Liver (tissue), 9 donors: ENCODE data around the gene PSMD4. TPM values are rescaled to one million over a fixed set of nuclear protein-coding genes. Genes with fewer than 3 reads are reported as not detected.

Experiments
- DNase-seq: peaks from one replicate; pipeline ENCODE4 v3.0.0-alpha.2; 2017; ENCODE audit warnings: low spot score
- H3K27ac ChIP-seq, 2 donors: one replicate each; pipeline ENCODE4 v1.7.0; 2013; ENCODE audit warnings: inconsistent platforms in 2 of 2, low read length in 2 of 2, control low read depth in 1 of 2, low read depth in 1 of 2, mild to moderate bottlenecking in 1 of 2
- H3K27me3 ChIP-seq, 4 donors: one replicate each; pipeline versions ENCODE4 v1.6.1 to v1.7.0; 2013; ENCODE audit warnings: low read length in 3 of 4, inconsistent platforms in 1 of 4, mild to moderate bottlenecking in 1 of 4, moderate library complexity in 1 of 4; ENCODE audit not compliant: control insufficient read depth in 4 of 4, insufficient read depth in 4 of 4
- H3K36me3 ChIP-seq, 4 donors: one replicate each; pipeline versions ENCODE4 v1.6.1 to v1.7.0; 2013; ENCODE audit warnings: low read length in 3 of 4, mild to moderate bottlenecking in 3 of 4, low read depth in 1 of 4, moderate library complexity in 1 of 4; ENCODE audit not compliant: control insufficient read depth in 4 of 4, insufficient read depth in 3 of 4
- H3K4me1 ChIP-seq, 4 donors: one replicate each; pipeline versions ENCODE4 v1.6.1 to v1.7.0; 2013; ENCODE audit warnings: low read length in 3 of 4, mild to moderate bottlenecking in 3 of 4, moderate library complexity in 1 of 4; ENCODE audit not compliant: control insufficient read depth in 4 of 4, insufficient read depth in 4 of 4
- H3K4me3 ChIP-seq, 3 donors: one replicate each; pipeline versions ENCODE4 v1.6.1 to v1.7.0; 2013; ENCODE audit warnings: low read length in 3 of 3, control low read depth in 1 of 3, low read depth in 1 of 3, mild to moderate bottlenecking in 1 of 3
- H3K9ac ChIP-seq, 2 donors: one replicate each; pipeline ENCODE4 v1.7.0; 2013; ENCODE audit warnings: low read length in 2 of 2, mild to moderate bottlenecking in 2 of 2, moderate library complexity in 2 of 2, control low read depth in 1 of 2, low read depth in 1 of 2
- H3K9me3 ChIP-seq, 4 donors: one replicate each; pipeline versions ENCODE4 v1.6.1 to v1.7.0; 2013; ENCODE audit warnings: low read length in 3 of 4; ENCODE audit not compliant: control insufficient read depth in 4 of 4
- ATF3 ChIP-seq: IDR thresholded peaks from 2 replicates; pipeline ENCODE4 v1.6.1; 2016; ENCODE audit warnings: antibody characterized with exemption
- EGR1 ChIP-seq, 2 donors: IDR thresholded peaks; 2 replicates each; pipeline ENCODE4 v1.6.1; 2016 to 2018; ENCODE audit warnings: antibody characterized with exemption in 2 of 2, low read depth in 2 of 2
- FOXA1 ChIP-seq: IDR thresholded peaks from 2 replicates; pipeline ENCODE4 v1.6.1; 2016; ENCODE audit warnings: antibody characterized with exemption
- FOXA2 ChIP-seq: IDR thresholded peaks from 2 replicates; pipeline ENCODE4 v1.6.1; 2016; ENCODE audit warnings: antibody characterized with exemption
- GABPA ChIP-seq, 2 donors: IDR thresholded peaks in 1 of 2; conservative IDR thresholded peaks in 1 of 2; 2 replicates each; pipeline ENCODE4 v1.6.1; 2016; ENCODE audit warnings: antibody characterized with exemption in 2 of 2, mild to moderate bottlenecking in 1 of 2, moderate library complexity in 1 of 2
- HNF4A ChIP-seq, 2 donors: conservative IDR thresholded peaks; 2 replicates each; pipeline ENCODE4 v1.6.1; 2016; ENCODE audit warnings: antibody characterized with exemption in 2 of 2, mild to moderate bottlenecking in 2 of 2
- HNF4G ChIP-seq: IDR thresholded peaks from 2 replicates; pipeline ENCODE4 v1.6.1; 2016; ENCODE audit warnings: antibody characterized with exemption
- JUND ChIP-seq, 2 donors: IDR thresholded peaks; 2 replicates each; pipeline ENCODE4 v1.6.1; 2016; ENCODE audit warnings: antibody characterized with exemption in 2 of 2
- NR2F2 ChIP-seq: IDR thresholded peaks from 2 replicates; pipeline ENCODE4 v1.6.1; 2016; ENCODE audit warnings: antibody characterized with exemption
- RAD21 ChIP-seq, 2 donors: IDR thresholded peaks; 2 replicates each; pipeline ENCODE4 v1.6.1; 2016; ENCODE audit warnings: antibody characterized with exemption in 2 of 2, mild to moderate bottlenecking in 2 of 2
- RXRA ChIP-seq, 2 donors: IDR thresholded peaks; 2 replicates each; pipeline ENCODE4 v1.6.1; 2017 to 2018; ENCODE audit warnings: antibody characterized with exemption in 2 of 2, mild to moderate bottlenecking in 1 of 2
- SP1 ChIP-seq: IDR thresholded peaks from 2 replicates; pipeline ENCODE4 v1.6.1; 2018; ENCODE audit warnings: antibody characterized with exemption, mild to moderate bottlenecking
- TAF1 ChIP-seq: conservative IDR thresholded peaks from 2 replicates; pipeline ENCODE4 v1.6.1; 2016; ENCODE audit warnings: antibody characterized with exemption, mild to moderate bottlenecking
- YY1 ChIP-seq: IDR thresholded peaks from 2 replicates; pipeline ENCODE4 v1.6.1; 2016; ENCODE audit warnings: antibody characterized with exemption, mild to moderate bottlenecking
- ZBTB33 ChIP-seq: IDR thresholded peaks from 2 replicates; pipeline ENCODE4 v1.6.1; 2016; ENCODE audit warnings: antibody characterized with exemption
- WGBS: extraction: QIAGEN DNeasy Blood & Tissue Kit; methylation state at CpG from one replicate; pipeline ENCODE4 v1.1.7; 2013; 5-methylcytosine and 5-hydroxymethylcytosine counted together
- polyA plus RNA-seq, 2 donors: library from polyadenylated mRNA; stranded (reverse) in 1 of 2; unstranded in 1 of 2; fragments of 200-250 nt in 1 of 2; fragments of >200 nt in 1 of 2; fragmentation: Nextera tagmentation in 1 of 2; extraction: Ambion mirVana in 1 of 2; gene quantifications; one replicate each; pipeline versions ENCODE4 v1.2.1 to v1.2.3, GENCODE V29; 2013 to 2015
- total RNA-seq, 2 donors: library from RNA; depleted of rRNA; stranded (reverse); fragments of >200 nt; gene quantifications; one replicate each; pipeline ENCODE4 v1.2.3, GENCODE V29; 2014
- TF ChIP-seq, protein P1 (sequence below): fragments of 150-350 bp; IDR thresholded peaks from 2 replicates; pipeline ENCODE4 v1.5.1; 2017; ENCODE audit warnings: improper control_type of control experiment, low read depth, low read length; ENCODE audit not compliant: missing input control
- TF ChIP-seq, protein P2 (sequence below): IDR thresholded peaks from 2 replicates; pipeline ENCODE4 v1.6.1; 2016; ENCODE audit warnings: antibody characterized with exemption, mild to moderate bottlenecking
- TF ChIP-seq, protein P3 (sequence below): IDR thresholded peaks from 2 replicates; pipeline ENCODE4 v1.6.1; 2016; ENCODE audit warnings: antibody characterized with exemption
- donor health status: healthy.
- donor health status: healthy.
- donor health status: healthy.
- donor health status: healthy.
- donor health status: healthy.

The PSMD4 gene
- total and polyA plus RNA-seq, 4 donors = 77.7 to 108 (median 87.0) TPM

- TF ChIP-seq ATF3 (no peak), YY1 (no peak), ZBTB33 (no peak), RAD21 (IDR thresholded peaks at IDR 0.05) (no peak), TAF1 (no peak)
- TF ChIP-seq, protein P1, sequence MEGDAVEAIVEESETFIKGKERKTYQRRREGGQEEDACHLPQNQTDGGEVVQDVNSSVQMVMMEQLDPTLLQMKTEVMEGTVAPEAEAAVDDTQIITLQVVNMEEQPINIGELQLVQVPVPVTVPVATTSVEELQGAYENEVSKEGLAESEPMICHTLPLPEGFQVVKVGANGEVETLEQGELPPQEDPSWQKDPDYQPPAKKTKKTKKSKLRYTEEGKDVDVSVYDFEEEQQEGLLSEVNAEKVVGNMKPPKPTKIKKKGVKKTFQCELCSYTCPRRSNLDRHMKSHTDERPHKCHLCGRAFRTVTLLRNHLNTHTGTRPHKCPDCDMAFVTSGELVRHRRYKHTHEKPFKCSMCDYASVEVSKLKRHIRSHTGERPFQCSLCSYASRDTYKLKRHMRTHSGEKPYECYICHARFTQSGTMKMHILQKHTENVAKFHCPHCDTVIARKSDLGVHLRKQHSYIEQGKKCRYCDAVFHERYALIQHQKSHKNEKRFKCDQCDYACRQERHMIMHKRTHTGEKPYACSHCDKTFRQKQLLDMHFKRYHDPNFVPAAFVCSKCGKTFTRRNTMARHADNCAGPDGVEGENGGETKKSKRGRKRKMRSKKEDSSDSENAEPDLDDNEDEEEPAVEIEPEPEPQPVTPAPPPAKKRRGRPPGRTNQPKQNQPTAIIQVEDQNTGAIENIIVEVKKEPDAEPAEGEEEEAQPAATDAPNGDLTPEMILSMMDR = no peak
- Histone ChIP-seq H3K27me3 (no peaks in the 10 kb centered on the region), H3K4me3 (no peak overlapping the region), H3K36me3 (peaks cover 4 to 35% (median 26%) of the 10 kb centered on the region in 4 donors), H3K4me1 (peaks cover 32 to 52% (median 46%) of the 10 kb centered on the region in 4 donors), H3K27ac (peak overlapping the region; percentile 62 to 83), H3K9me3 (no peaks in the 10 kb centered on the region), H3K9ac (no peak overlapping the region)
- DNase-seq = no peak
- 46% methylated on average over 4 of the region's 4 CpGs for WGBS
Measured at GRCh38 chr1:151311011-151311410, 56.5 kb downstream of the PSMD4 start.

GRCh38 chr1:151311589-151312331 lies 57.2 kb downstream of the PSMD4 start:
- no peak for TF ChIP-seq ZBTB33
- TF ChIP-seq, protein P2, sequence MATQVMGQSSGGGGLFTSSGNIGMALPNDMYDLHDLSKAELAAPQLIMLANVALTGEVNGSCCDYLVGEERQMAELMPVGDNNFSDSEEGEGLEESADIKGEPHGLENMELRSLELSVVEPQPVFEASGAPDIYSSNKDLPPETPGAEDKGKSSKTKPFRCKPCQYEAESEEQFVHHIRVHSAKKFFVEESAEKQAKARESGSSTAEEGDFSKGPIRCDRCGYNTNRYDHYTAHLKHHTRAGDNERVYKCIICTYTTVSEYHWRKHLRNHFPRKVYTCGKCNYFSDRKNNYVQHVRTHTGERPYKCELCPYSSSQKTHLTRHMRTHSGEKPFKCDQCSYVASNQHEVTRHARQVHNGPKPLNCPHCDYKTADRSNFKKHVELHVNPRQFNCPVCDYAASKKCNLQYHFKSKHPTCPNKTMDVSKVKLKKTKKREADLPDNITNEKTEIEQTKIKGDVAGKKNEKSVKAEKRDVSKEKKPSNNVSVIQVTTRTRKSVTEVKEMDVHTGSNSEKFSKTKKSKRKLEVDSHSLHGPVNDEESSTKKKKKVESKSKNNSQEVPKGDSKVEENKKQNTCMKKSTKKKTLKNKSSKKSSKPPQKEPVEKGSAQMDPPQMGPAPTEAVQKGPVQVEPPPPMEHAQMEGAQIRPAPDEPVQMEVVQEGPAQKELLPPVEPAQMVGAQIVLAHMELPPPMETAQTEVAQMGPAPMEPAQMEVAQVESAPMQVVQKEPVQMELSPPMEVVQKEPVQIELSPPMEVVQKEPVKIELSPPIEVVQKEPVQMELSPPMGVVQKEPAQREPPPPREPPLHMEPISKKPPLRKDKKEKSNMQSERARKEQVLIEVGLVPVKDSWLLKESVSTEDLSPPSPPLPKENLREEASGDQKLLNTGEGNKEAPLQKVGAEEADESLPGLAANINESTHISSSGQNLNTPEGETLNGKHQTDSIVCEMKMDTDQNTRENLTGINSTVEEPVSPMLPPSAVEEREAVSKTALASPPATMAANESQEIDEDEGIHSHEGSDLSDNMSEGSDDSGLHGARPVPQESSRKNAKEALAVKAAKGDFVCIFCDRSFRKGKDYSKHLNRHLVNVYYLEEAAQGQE = peak; percentile 45
- peak in 1 of 2 donors; percentile 74 for TF ChIP-seq HNF4A (conservative IDR thresholded peaks at IDR 0.05)
- peak; percentile 77 to 93 for TF ChIP-seq RXRA (IDR thresholded peaks at IDR 0.05)
- TF ChIP-seq JUND (IDR thresholded peaks at IDR 0.05) = peak; percentile 92 to 99
- no peak for TF ChIP-seq NR2F2
- TF ChIP-seq, protein P1 = no peak
- TF ChIP-seq GABPA (IDR thresholded peaks at IDR 0.05 in 1 of 2, conservative IDR thresholded peaks at IDR 0.05 in 1 of 2) = peak in 1 of 2 donors; percentile 51
- peak; percentile 84 for TF ChIP-seq ATF3
- no peak for TF ChIP-seq HNF4G
- no peak for TF ChIP-seq TAF1
- peak; percentile 34 for TF ChIP-seq FOXA1
- TF ChIP-seq RAD21 (IDR thresholded peaks at IDR 0.05) = no peak
- peak; percentile 80 for TF ChIP-seq SP1
- peak; percentile 37 for TF ChIP-seq YY1
- TF ChIP-seq, protein P3, sequence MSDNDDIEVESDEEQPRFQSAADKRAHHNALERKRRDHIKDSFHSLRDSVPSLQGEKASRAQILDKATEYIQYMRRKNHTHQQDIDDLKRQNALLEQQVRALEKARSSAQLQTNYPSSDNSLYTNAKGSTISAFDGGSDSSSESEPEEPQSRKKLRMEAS = peak; percentile 67
- TF ChIP-seq FOXA2 = no peak
- no peak for TF ChIP-seq EGR1 (IDR thresholded peaks at IDR 0.05; ENCODE audit: low read depth in 2 of 2)
- no peak for DNase-seq
- H3K9me3 ChIP-seq = no peaks in the 10 kb centered on the region
- H3K4me3 ChIP-seq = no peak overlapping the region
- peaks cover 2 to 29% (median 24%) of the 10 kb centered on the region in 4 donors for H3K36me3 ChIP-seq
- 45% methylated on average over 7 of the region's 7 CpGs for WGBS
- H3K9ac ChIP-seq = no peak overlapping the region
- peaks cover 32 to 52% (median 46%) of the 10 kb centered on the region in 4 donors for H3K4me1 ChIP-seq
- no peaks in the 10 kb centered on the region for H3K27me3 ChIP-seq
- H3K27ac ChIP-seq = peak overlapping the region; percentile 62 to 83
